Measurements from ENCODE around the gene FCHSD1. TPM values are rescaled to one million over a fixed set of nuclear protein-coding genes. Genes with fewer than 3 reads are reported as not detected.

The FCHSD1 gene
- total RNA-seq, 1 experiment from 2014 or later, result 37.2 TPM

DNA sequence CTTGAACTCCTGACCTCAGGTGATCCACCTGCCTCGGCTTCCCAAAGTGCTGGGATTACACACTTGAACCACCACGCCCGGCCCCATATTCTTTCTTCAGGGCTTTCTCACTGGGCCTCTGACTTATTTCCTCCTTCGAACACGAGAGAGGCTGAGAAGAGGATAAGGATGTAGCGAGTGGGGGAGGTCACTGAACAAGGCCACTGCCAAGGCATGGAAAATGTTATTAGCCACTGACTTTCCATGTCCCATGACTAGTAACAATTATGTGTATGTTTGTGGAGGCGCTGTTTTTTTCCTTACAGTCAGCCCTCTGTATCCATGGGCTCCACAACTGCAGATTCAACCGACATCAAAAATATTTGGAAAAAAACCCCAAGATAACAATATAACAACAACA lies 12.3 kb upstream of the FCHSD1 start:
- Histone ChIP-seq H3K79me2 (ENCODE audit: insufficient read depth, low read length) (no peaks in the 10 kb centered on the region), H2AFZ (ENCODE audit: low read depth, low read length, poor library complexity, severe bottlenecking) (no peak overlapping the region), H3K9me3 (ENCODE audit: control insufficient read depth in 1 of 2, insufficient read depth in 1 of 2, low read depth in 1 of 2, low read length in 2 of 2) (no peaks in the 10 kb centered on the region), H3K36me3 (ENCODE audit: control insufficient read depth in 1 of 2, insufficient read depth in 2 of 2, low read length in 2 of 2) (no peaks in the 10 kb centered on the region), H4K20me1 (ENCODE audit: insufficient read depth) (peaks cover 4% of the 10 kb centered on the region; the same call in 1 of the 2 replicates), H3K4me3 (replicated peaks in 1 of 2; ENCODE audit: low read depth in 1 of 2, low read length in 2 of 2) (no peak overlapping the region), H3K4me2 (ENCODE audit: low read length) (no peak overlapping the region), H3K27ac (ENCODE audit: low read depth, low read length) (no peak overlapping the region), H3K9me2 (ENCODE audit: insufficient read depth) (no peaks in the 10 kb centered on the region), H3K9ac (ENCODE audit: low read length) (no peak overlapping the region), H3K4me1 (ENCODE audit: control insufficient read depth in 1 of 2, insufficient read depth in 2 of 2, low read length in 2 of 2) (peaks cover 0 to 9% of the 10 kb centered on the region in 2 experiments; a peak in 2 of 4 replicates), H3K27me3 (ENCODE audit: insufficient read depth, low read length) (no peaks in the 10 kb centered on the region)
- no peak for DNase-seq (ENCODE audit: low read depth, low spot score)
- BruUV-seq (replicated peaks), result no TSS peak
- intact Hi-C loops (cut with micrococcal nuclease), result loop anchor here (10.0 kb wide), 1 partner anchor 481 kb away; no protein-coding TSS in a partner anchor
- ChIA-PET RAD21 (ENCODE audit: low non-redundant PET in 1 of 2, low total read pairs in 2 of 2, uncharacterized antibody in 2 of 2, unreplicated experiment in 2 of 2) (no interaction called here), POLR2A (no interaction called here), CTCF (no interaction called here)
- no peak for TF ChIP-seq FOSL1 (IDR thresholded peaks at IDR 0.05; ENCODE audit: low read depth)
- TF ChIP-seq SRF (IDR thresholded peaks at IDR 0.05; ENCODE audit: low read depth), result no peak
- no peak for TF ChIP-seq SP1 (IDR thresholded peaks at IDR 0.05; ENCODE audit: low read depth)
- no peak for TF ChIP-seq MAX (IDR thresholded peaks at IDR 0.05)
- no peak for TF ChIP-seq ZBTB33 (IDR thresholded peaks at IDR 0.05; ENCODE audit: extremely low read depth, insufficient replicate concordance, low read length)
- TF ChIP-seq REST (IDR thresholded peaks at IDR 0.05; ENCODE audit: low read depth), result no peak
- no peak for TF ChIP-seq EGR1 (IDR thresholded peaks at IDR 0.05; ENCODE audit: low read depth)
- no peak for TF ChIP-seq POLR2AphosphoS5 (IDR thresholded peaks at IDR 0.05; ENCODE audit: low read depth, low read length)
- TF ChIP-seq ELF1 (IDR thresholded peaks at IDR 0.05; ENCODE audit: borderline replicate concordance, low read depth), result no peak
- TF ChIP-seq RAD21 (IDR thresholded peaks at IDR 0.05; ENCODE audit: low read depth), result no peak
- TF ChIP-seq SIN3A (IDR thresholded peaks at IDR 0.05; ENCODE audit: low read depth), result no peak
- no peak for TF ChIP-seq CBX3 (IDR thresholded peaks at IDR 0.05; ENCODE audit: low read depth)
- no peak for TF ChIP-seq TCF7L2 (IDR thresholded peaks at IDR 0.05; ENCODE audit: borderline replicate concordance, extremely low read depth, insufficient read depth, insufficient read length)
- TF ChIP-seq YY1 (IDR thresholded peaks at IDR 0.05; ENCODE audit: extremely low read depth, insufficient replicate concordance, low read depth, low read length), result no peak
- no peak for TF ChIP-seq CEBPB (IDR thresholded peaks at IDR 0.05; ENCODE audit: low read depth)
- ATAC-seq, result no peak
